SK-N-SH (cell line): ENCODE data around the gene CDH4.

ENCODE experiments used
- EP300 ChIP-seq, 2 experiments: IDR thresholded peaks; 2 replicates each; pipeline versions ENCODE4 v1.4.0 to v1.6.1; 2012; ENCODE audit warnings: borderline replicate concordance in 1 of 2, low read depth in 1 of 2, low read length in 1 of 2
- MXI1 ChIP-seq: IDR thresholded peaks from 2 replicates; pipeline ENCODE4 v1.6.1; 2012; ENCODE audit warnings: mild to moderate bottlenecking, low read depth, low read length, improper control_type of control experiment
- NRF1 ChIP-seq: IDR thresholded peaks from 2 replicates; pipeline ENCODE4 v1.6.1; 2012; ENCODE audit warnings: low read depth, mild to moderate bottlenecking, low read length
- SIN3A ChIP-seq: IDR thresholded peaks from 2 replicates; pipeline ENCODE4 v1.6.1; 2012; ENCODE audit warnings: low read depth, mild to moderate bottlenecking, low read length, moderate library complexity, borderline replicate concordance
- YY1 ChIP-seq: IDR thresholded peaks from 2 replicates; pipeline ENCODE4 v1.4.0; 2012; ENCODE audit warnings: low read depth, mild to moderate bottlenecking
- TF ChIP-seq, protein P1 (sequence below): fragments of 200-600 bp; sonication (generic); IDR thresholded peaks from 2 replicates; pipeline ENCODE4 v1.6.1; 2017; ENCODE audit warnings: antibody characterized with exemption, mild to moderate bottlenecking, moderate library complexity
- TF ChIP-seq, protein P2 (sequence below): IDR thresholded peaks from 2 replicates; pipeline ENCODE4 v1.4.0; 2012; ENCODE audit warnings: low read depth
- TF ChIP-seq, protein P3 (sequence below): fragments of 150-350 bp; IDR thresholded peaks from 2 replicates; pipeline ENCODE4 v1.6.1; 2017; ENCODE audit warnings: antibody characterized with exemption, low read length, low read depth, borderline replicate concordance

DNA sequence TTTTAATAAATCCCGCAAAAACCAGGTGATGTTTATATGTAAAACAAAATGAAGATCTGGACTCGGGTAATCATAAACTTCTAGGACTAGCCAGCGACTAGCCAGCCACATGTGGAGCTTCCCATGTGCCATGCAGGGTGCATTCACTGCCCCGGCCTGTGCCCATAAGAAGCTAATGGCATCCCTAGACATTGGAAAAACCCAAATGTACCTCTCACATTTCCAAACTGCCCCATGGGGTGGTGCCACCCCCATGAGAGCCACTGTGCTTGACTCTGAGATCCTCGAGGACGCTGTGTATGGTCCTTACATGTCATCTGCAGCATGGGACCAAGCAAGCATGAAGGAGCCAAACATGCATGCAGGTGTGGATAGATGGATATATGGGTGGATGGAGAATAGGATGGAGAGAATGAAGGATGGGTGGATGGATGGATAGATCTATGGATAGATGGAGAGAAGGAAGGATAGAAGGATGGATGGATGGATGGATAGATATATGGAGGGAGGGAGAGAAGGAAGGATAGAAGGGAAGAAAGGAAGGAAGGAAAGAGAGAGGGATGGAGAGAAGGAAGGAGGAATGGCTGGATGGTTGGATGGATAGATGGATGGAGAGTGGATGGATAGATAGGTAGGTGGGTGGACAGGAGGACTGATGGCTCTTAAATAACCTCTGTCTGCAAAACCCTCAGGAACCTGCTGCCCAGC is 203.6 kb downstream of the CDH4 start:
- TF ChIP-seq, protein P1, sequence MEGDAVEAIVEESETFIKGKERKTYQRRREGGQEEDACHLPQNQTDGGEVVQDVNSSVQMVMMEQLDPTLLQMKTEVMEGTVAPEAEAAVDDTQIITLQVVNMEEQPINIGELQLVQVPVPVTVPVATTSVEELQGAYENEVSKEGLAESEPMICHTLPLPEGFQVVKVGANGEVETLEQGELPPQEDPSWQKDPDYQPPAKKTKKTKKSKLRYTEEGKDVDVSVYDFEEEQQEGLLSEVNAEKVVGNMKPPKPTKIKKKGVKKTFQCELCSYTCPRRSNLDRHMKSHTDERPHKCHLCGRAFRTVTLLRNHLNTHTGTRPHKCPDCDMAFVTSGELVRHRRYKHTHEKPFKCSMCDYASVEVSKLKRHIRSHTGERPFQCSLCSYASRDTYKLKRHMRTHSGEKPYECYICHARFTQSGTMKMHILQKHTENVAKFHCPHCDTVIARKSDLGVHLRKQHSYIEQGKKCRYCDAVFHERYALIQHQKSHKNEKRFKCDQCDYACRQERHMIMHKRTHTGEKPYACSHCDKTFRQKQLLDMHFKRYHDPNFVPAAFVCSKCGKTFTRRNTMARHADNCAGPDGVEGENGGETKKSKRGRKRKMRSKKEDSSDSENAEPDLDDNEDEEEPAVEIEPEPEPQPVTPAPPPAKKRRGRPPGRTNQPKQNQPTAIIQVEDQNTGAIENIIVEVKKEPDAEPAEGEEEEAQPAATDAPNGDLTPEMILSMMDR: no peak
- TF ChIP-seq SIN3A (no peak), MXI1 (no peak), NRF1 (no peak), YY1 (no peak), EP300 (IDR thresholded peaks at IDR 0.05; ENCODE audit: borderline replicate concordance in 1 of 2, low read depth in 1 of 2, low read length in 1 of 2) (no peak)
- TF ChIP-seq, protein P2, sequence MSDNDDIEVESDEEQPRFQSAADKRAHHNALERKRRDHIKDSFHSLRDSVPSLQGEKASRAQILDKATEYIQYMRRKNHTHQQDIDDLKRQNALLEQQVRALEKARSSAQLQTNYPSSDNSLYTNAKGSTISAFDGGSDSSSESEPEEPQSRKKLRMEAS: no peak
- TF ChIP-seq, protein P3, sequence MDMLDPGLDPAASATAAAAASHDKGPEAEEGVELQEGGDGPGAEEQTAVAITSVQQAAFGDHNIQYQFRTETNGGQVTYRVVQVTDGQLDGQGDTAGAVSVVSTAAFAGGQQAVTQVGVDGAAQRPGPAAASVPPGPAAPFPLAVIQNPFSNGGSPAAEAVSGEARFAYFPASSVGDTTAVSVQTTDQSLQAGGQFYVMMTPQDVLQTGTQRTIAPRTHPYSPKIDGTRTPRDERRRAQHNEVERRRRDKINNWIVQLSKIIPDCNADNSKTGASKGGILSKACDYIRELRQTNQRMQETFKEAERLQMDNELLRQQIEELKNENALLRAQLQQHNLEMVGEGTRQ: no peak
